Brain microvascular endothelial cell (primary cell): ENCODE results near the gene B9D1.

Experiments
- DNase-seq: peaks from one replicate; pipeline ENCODE4 v3.0.0-alpha.2; 2020
- H3K27ac ChIP-seq: fragments of 250-450 bp; sonication (Bioruptor Pico); 2 replicates; pipeline ENCODE4 v1.5.1; 2020; ENCODE audit warnings: mild to moderate bottlenecking, moderate library complexity
- H3K27me3 ChIP-seq: fragments of 250-450 bp; sonication (Bioruptor Pico); replicated peaks from 2 replicates; pipeline ENCODE4 v1.5.1; 2020; ENCODE audit warnings: mild to moderate bottlenecking
- H3K36me3 ChIP-seq: fragments of 250-450 bp; sonication (Bioruptor Pico); replicated peaks from 2 replicates; pipeline ENCODE4 v1.5.1; 2020; ENCODE audit warnings: mild to moderate bottlenecking
- H3K4me3 ChIP-seq: 2 replicates; pipeline ENCODE4 v1.5.1; 2011; ENCODE audit warnings: low read depth, mild to moderate bottlenecking, control low read depth, low read length, moderate library complexity
- CTCF ChIP-seq: IDR thresholded peaks from 2 replicates; pipeline ENCODE4 v1.5.1; 2011; ENCODE audit warnings: low read depth, mild to moderate bottlenecking, moderate library complexity, low read length, control low read depth, inconsistent platforms; ENCODE audit errors: missing control alignments
- in situ Hi-C: cut with HindIII; loops from 2 replicates; pipeline ENCODE4 v1.10.0; 2017; ENCODE audit warnings: low sequenced_read_pairs, low pct_ligation_motif_present

B9D1 gene

GRCh38 chr17:19337712-19338023, 24.9 kb downstream of the B9D1 start:
- no peak overlapping the region for H3K4me3 ChIP-seq
- in situ Hi-C loops, result no loop called here
- TF ChIP-seq CTCF, result no peak
- H3K27me3 ChIP-seq, result no peaks in the 10 kb centered on the region
- DNase-seq, result no peak
- no peak overlapping the region for H3K27ac ChIP-seq
- H3K36me3 ChIP-seq, result no peaks in the 10 kb centered on the region

- no peak overlapping the region for H3K4me3 ChIP-seq
- H3K27ac ChIP-seq, result no peak overlapping the region
- DNase-seq, result peak; percentile 57
- in situ Hi-C loops, result no loop called here
- peak; percentile 93 for TF ChIP-seq CTCF
- H3K36me3 ChIP-seq, result no peaks in the 10 kb centered on the region
- H3K27me3 ChIP-seq, result no peaks in the 10 kb centered on the region
Measured at GRCh38 chr17:19336938-19337711, 25.4 kb downstream of the B9D1 start.

- H3K27me3 ChIP-seq, result no peaks in the 10 kb centered on the region
- H3K4me3 ChIP-seq, result no peak overlapping the region
- in situ Hi-C loops, result no loop called here
- no peak for TF ChIP-seq CTCF
- no peak for DNase-seq
- H3K36me3 ChIP-seq, result no peaks in the 10 kb centered on the region
- no peak overlapping the region for H3K27ac ChIP-seq
Measured at GRCh38 chr17:19335951-19336631, 26.4 kb downstream of the B9D1 start.

- Histone ChIP-seq H3K4me3 (no peak overlapping the region), H3K27me3 (no peaks in the 10 kb centered on the region), H3K36me3 (no peaks in the 10 kb centered on the region), H3K27ac (no peak overlapping the region)
- TF ChIP-seq CTCF, result no peak
- in situ Hi-C loops, result no loop called here
- no peak for DNase-seq
Measured at GRCh38 chr17:19334331-19334730, 28.2 kb downstream of the B9D1 start.

- no peak for DNase-seq
- no peaks in the 10 kb centered on the region for H3K36me3 ChIP-seq
Measured at GRCh38 chr17:19333736-19334290, 28.7 kb downstream of the B9D1 start.

More at GRCh38 chr17:19333736-19334290, 28.7 kb downstream of the B9D1 start:
- H3K27ac ChIP-seq, result no peak overlapping the region
- in situ Hi-C loops, result no loop called here
- H3K4me3 ChIP-seq, result no peak overlapping the region
- no peaks in the 10 kb centered on the region for H3K27me3 ChIP-seq
- TF ChIP-seq CTCF, result no peak
